GM12892 (cell line): Measurements from ENCODE around the gene PYDC1.

Experiments
- POLR2AphosphoS5 ChIP-seq: IDR thresholded peaks from 2 replicates; pipeline ENCODE4 v1.6.1; 2011; ENCODE audit warnings: low read depth, low read length, control low read depth
- TAF1 ChIP-seq: IDR thresholded peaks from 2 replicates; pipeline ENCODE4 v1.6.1; 2011; ENCODE audit warnings: low read depth, mild to moderate bottlenecking, control low read depth, low read length, borderline replicate concordance

GRCh38 chr16:31242206-31242605, 25.3 kb upstream of the PYDC1 start:
- TF ChIP-seq TAF1 (no peak), POLR2AphosphoS5 (no peak)
